Stimulated activated CD4-positive, alpha-beta T cell treated with anti-CD3 and anti-CD28 coated beads, Interleukin-12 subunit alpha, Interleukin-12 subunit beta, amount 100 ng/mL, for 4 hours (primary cell): Measurements from ENCODE around the gene TBC1D1.
"Not testable (repeated sequence)": the region's sequence is repeated elsewhere in the genome, so short reads cannot be mapped to it uniquely, and the experiment has no call there.

ENCODE experiments used
- DNase-seq: peaks from one replicate; pipeline ENCODE4 v3.0.0-alpha.2; 2020

Gene TBC1D1

GRCh38 chr4:37968747-37969146 lies 77.9 kb downstream of the TBC1D1 start:
- DNase-seq, result no peak

- DNase-seq, result peak; percentile 53
These were observed 79.8 kb downstream of the TBC1D1 start for GRCh38 chr4:37970702-37971101.

GRCh38 chr4:37971202-37971601 lies 80.3 kb downstream of the TBC1D1 start:
- DNase-seq, result no peak

- DNase-seq, result no peak
These were observed 82.6 kb downstream of the TBC1D1 start for GRCh38 chr4:37973441-37973840.

- not testable (repeated sequence) for DNase-seq
These were observed 84.5 kb downstream of the TBC1D1 start for GRCh38 chr4:37975321-37975822.

GRCh38 chr4:37976507-37976906 lies 85.6 kb downstream of the TBC1D1 start:
- DNase-seq, result no peak

GRCh38 chr4:37976991-37977470 lies 86.1 kb downstream of the TBC1D1 start:
- DNase-seq, result peak; percentile 74

GRCh38 chr4:37977471-37978247 lies 86.8 kb downstream of the TBC1D1 start:
- peak; percentile 64 for DNase-seq

GRCh38 chr4:37978248-37978924 lies 87.5 kb downstream of the TBC1D1 start:
- DNase-seq, result no peak

GRCh38 chr4:37980246-37980645 lies 89.4 kb downstream of the TBC1D1 start:
- DNase-seq, result no peak

- DNase-seq, result no peak
These were observed 90.5 kb downstream of the TBC1D1 start for GRCh38 chr4:37981425-37981824.

GRCh38 chr4:37981844-37982720 lies 91.2 kb downstream of the TBC1D1 start:
- no peak for DNase-seq

- no peak for DNase-seq
These were observed 91.9 kb downstream of the TBC1D1 start for GRCh38 chr4:37982736-37983135.

GRCh38 chr4:37983951-37984350 lies 93.1 kb downstream of the TBC1D1 start:
- no peak for DNase-seq

GRCh38 chr4:37985730-37986275 lies 94.9 kb downstream of the TBC1D1 start:
- DNase-seq, result no peak

- DNase-seq, result no peak
These were observed 97.8 kb downstream of the TBC1D1 start for GRCh38 chr4:37988670-37989069.

GRCh38 chr4:37989398-37990260 lies 98.7 kb downstream of the TBC1D1 start:
- no peak for DNase-seq

GRCh38 chr4:37990731-37991245 lies 99.9 kb downstream of the TBC1D1 start:
- DNase-seq, result no peak

- no peak for DNase-seq
These were observed 100.9 kb downstream of the TBC1D1 start for GRCh38 chr4:37991623-37992410.

- no peak for DNase-seq
These were observed 102.9 kb downstream of the TBC1D1 start for GRCh38 chr4:37993806-37994205.

- no peak for DNase-seq
These were observed 103.7 kb downstream of the TBC1D1 start for GRCh38 chr4:37994569-37994968.
